Measurements from ENCODE around the gene REXO5.

DNA sequence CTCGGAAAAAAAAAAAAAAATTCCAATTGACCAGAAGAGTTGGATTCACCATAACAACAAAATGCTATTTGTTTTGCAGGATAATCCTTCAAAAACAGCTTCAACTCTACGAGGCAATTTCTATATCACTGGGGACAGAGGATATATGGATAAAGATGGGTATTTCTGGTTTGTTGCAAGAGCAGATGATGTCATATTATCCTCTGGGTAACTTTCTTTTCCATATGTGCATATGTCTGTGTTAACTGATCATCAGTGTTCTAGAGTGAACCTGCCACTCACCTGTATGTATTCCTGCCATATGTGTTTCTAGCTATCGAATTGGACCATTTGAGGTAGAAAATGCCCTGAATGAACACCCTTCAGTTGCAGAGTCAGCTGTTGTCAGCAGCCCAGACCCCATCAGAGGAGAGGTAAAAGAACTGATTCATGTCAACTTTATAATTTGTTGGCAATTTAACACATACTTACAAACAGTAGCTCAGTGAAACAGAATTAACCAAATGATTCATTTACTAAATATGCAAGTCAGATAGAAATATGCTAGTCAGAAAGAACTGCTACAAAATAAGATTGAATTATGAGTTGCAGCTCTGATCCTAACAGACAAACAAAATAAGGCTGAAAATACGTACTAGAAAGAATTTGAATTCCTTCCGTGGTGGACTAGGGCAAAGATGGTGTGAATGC, 14.3 kb upstream of the REXO5 start:
- TF ChIP-seq, protein P1, sequence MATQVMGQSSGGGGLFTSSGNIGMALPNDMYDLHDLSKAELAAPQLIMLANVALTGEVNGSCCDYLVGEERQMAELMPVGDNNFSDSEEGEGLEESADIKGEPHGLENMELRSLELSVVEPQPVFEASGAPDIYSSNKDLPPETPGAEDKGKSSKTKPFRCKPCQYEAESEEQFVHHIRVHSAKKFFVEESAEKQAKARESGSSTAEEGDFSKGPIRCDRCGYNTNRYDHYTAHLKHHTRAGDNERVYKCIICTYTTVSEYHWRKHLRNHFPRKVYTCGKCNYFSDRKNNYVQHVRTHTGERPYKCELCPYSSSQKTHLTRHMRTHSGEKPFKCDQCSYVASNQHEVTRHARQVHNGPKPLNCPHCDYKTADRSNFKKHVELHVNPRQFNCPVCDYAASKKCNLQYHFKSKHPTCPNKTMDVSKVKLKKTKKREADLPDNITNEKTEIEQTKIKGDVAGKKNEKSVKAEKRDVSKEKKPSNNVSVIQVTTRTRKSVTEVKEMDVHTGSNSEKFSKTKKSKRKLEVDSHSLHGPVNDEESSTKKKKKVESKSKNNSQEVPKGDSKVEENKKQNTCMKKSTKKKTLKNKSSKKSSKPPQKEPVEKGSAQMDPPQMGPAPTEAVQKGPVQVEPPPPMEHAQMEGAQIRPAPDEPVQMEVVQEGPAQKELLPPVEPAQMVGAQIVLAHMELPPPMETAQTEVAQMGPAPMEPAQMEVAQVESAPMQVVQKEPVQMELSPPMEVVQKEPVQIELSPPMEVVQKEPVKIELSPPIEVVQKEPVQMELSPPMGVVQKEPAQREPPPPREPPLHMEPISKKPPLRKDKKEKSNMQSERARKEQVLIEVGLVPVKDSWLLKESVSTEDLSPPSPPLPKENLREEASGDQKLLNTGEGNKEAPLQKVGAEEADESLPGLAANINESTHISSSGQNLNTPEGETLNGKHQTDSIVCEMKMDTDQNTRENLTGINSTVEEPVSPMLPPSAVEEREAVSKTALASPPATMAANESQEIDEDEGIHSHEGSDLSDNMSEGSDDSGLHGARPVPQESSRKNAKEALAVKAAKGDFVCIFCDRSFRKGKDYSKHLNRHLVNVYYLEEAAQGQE (tag by site-specific recombination; IDR thresholded peaks at IDR 0.05) = no peak
- TF ChIP-seq GFI1B (tag by site-specific recombination; IDR thresholded peaks at IDR 0.05) = no peak
- TF ChIP-seq KLF16 (tag by site-specific recombination; IDR thresholded peaks at IDR 0.05) = no peak
- TF ChIP-seq, protein P2, sequence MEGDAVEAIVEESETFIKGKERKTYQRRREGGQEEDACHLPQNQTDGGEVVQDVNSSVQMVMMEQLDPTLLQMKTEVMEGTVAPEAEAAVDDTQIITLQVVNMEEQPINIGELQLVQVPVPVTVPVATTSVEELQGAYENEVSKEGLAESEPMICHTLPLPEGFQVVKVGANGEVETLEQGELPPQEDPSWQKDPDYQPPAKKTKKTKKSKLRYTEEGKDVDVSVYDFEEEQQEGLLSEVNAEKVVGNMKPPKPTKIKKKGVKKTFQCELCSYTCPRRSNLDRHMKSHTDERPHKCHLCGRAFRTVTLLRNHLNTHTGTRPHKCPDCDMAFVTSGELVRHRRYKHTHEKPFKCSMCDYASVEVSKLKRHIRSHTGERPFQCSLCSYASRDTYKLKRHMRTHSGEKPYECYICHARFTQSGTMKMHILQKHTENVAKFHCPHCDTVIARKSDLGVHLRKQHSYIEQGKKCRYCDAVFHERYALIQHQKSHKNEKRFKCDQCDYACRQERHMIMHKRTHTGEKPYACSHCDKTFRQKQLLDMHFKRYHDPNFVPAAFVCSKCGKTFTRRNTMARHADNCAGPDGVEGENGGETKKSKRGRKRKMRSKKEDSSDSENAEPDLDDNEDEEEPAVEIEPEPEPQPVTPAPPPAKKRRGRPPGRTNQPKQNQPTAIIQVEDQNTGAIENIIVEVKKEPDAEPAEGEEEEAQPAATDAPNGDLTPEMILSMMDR (tag by site-specific recombination; IDR thresholded peaks at IDR 0.05) = no peak
- TF ChIP-seq ZBTB21 (tag by site-specific recombination; IDR thresholded peaks at IDR 0.05) = no peak
- TF ChIP-seq ZNF19 (tag by site-specific recombination; IDR thresholded peaks at IDR 0.05; ENCODE audit: low read depth) = no peak
- TF ChIP-seq ZNF354C (tag by site-specific recombination; IDR thresholded peaks at IDR 0.05; ENCODE audit: borderline replicate concordance, low read depth) = no peak
- TF ChIP-seq, protein P3, sequence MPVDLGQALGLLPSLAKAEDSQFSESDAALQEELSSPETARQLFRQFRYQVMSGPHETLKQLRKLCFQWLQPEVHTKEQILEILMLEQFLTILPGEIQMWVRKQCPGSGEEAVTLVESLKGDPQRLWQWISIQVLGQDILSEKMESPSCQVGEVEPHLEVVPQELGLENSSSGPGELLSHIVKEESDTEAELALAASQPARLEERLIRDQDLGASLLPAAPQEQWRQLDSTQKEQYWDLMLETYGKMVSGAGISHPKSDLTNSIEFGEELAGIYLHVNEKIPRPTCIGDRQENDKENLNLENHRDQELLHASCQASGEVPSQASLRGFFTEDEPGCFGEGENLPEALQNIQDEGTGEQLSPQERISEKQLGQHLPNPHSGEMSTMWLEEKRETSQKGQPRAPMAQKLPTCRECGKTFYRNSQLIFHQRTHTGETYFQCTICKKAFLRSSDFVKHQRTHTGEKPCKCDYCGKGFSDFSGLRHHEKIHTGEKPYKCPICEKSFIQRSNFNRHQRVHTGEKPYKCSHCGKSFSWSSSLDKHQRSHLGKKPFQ (tag by site-specific recombination; IDR thresholded peaks at IDR 0.05) = no peak
- TF ChIP-seq, protein P4, sequence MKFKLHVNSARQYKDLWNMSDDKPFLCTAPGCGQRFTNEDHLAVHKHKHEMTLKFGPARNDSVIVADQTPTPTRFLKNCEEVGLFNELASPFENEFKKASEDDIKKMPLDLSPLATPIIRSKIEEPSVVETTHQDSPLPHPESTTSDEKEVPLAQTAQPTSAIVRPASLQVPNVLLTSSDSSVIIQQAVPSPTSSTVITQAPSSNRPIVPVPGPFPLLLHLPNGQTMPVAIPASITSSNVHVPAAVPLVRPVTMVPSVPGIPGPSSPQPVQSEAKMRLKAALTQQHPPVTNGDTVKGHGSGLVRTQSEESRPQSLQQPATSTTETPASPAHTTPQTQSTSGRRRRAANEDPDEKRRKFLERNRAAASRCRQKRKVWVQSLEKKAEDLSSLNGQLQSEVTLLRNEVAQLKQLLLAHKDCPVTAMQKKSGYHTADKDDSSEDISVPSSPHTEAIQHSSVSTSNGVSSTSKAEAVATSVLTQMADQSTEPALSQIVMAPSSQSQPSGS (tag by site-specific recombination; IDR thresholded peaks at IDR 0.05; ENCODE audit: low read depth) = 0 out of 2 replicates have a peak, but pooled peaks have one; percentile 34
- no peak for TF ChIP-seq OVOL3 (tag by site-specific recombination; IDR thresholded peaks at IDR 0.05)
- no peak for TF ChIP-seq ZNF24 (tag by site-specific recombination; IDR thresholded peaks at IDR 0.05)
- TF ChIP-seq ZNF341 (tag by site-specific recombination; IDR thresholded peaks at IDR 0.05; ENCODE audit: low read depth) = no peak
- no peak for TF ChIP-seq HOXA7 (CRISPR knock-in tag; IDR thresholded peaks at IDR 0.05; ENCODE audit: borderline replicate concordance)
